HUDEP-2 (cell line): ENCODE results near the gene TTBK1.

ENCODE experiments used
- DNase-seq, 76 experiments: peaks; one replicate each; lab custom pipeline; 2025; ENCODE audit not compliant: unreplicated experiment in 76 of 76; lab: John Stamatoyannopoulos, UW

TTBK1 gene

GRCh38 chr6:43222418-43223059, 20.7 kb upstream of the TTBK1 start:
- no peak for DNase-seq

DNA sequence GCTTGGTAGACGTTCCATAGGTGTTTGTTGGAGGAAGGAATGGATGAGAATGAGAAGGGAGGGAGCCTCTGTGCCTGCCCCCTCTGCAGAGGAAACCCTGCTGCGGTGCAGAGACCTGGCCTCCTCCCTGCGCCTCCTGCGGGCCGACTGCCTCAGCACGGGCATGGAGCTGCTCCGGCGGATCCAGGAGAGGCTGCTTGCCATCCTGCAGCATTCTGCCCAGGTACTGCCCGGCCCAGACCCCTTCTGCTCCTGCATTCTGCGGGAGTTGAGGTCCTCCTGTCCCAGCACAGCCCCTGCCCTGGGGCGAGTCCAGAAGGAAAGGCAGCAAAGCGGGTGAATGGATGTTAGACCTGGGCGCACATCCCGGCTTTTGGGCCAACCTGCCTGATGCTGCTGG, 20.1 kb upstream of the TTBK1 start:
- DNase-seq, result no peak

DNA sequence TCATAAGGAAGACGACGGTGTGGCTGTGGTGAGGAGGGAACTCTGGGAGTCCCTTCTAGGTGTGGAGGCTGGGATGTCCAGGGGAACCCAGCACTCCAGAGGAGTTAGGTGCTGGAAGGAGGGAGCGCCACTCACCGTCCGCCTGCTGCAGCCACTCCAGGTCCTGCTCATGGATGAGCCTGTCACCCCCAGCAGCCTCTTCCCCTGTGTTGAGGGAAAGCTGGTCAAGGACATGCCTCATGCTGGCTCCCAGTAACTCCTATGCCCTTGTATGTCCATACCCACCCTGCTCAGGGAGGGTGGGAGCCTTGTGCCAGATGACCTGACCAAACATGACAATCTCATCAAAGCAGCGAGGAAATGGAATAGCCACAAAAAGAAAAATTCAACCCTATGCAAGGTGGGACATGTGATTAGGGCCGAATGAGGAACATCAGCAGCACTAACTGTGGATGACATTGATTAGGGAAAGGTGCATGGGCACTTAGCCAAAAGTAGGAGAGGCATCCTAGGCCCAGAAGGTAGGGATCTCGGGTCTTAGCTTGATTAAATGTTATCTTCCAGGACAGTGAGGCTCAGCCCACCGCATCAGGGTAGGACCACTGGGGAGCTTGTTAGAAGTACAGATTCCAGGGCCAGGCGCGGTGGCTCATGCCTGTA, 17.0 kb upstream of the TTBK1 start:
- peak in 19 of 76 experiments; percentile 16 to 70 (median 37) for DNase-seq

DNA sequence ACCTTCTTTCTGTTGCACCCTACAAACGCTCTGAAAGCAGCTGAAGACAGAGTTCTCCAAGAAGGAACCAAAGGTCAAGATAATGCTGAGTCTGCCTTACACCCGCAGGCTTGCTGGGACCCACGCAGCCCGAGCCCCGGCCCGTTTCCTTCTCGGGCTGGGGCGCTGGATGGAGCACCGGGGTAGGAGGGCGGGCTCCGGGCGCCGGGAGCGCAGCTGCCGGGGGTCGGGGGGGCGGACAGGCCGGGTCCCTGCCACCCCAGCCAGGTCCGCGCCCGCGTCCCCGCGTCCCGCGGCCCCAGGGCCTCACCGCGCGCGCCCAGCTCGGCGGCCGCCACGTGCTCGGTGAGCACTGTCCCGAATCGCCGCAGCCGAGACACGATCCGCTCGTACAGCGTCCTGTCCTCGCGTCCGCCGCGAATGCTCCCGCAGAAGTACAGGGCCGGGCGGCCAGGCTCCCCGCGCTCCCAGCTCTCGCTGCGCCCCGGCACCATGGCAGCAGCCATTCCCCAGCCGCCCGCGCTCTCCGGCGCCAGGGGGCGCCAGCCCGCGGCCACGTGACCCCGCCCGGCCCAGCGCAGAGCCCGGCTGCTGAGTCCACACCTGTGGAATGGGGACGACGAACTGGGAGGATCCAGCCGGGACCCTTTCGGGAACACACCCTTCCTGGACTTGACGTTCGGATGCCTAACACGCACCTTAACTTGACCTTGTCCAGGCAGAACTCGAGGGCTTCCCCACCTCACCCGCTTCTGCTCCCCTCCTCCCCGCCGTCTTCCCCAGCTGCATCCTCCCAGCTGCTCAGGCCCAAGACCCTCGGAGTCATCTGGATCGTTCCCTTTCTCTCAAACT, 14.1 kb upstream of the TTBK1 start, which contains the start of gene DNPH1:
DNPH1 (minus strand) TSS at position 531 of the 852 bp plus-strand sequence; CDS start at position 506, 25 bp downstream.
- DNase-seq, result peak in 67 of 76 experiments; percentile 25 to 96 (median 67)

DNA sequence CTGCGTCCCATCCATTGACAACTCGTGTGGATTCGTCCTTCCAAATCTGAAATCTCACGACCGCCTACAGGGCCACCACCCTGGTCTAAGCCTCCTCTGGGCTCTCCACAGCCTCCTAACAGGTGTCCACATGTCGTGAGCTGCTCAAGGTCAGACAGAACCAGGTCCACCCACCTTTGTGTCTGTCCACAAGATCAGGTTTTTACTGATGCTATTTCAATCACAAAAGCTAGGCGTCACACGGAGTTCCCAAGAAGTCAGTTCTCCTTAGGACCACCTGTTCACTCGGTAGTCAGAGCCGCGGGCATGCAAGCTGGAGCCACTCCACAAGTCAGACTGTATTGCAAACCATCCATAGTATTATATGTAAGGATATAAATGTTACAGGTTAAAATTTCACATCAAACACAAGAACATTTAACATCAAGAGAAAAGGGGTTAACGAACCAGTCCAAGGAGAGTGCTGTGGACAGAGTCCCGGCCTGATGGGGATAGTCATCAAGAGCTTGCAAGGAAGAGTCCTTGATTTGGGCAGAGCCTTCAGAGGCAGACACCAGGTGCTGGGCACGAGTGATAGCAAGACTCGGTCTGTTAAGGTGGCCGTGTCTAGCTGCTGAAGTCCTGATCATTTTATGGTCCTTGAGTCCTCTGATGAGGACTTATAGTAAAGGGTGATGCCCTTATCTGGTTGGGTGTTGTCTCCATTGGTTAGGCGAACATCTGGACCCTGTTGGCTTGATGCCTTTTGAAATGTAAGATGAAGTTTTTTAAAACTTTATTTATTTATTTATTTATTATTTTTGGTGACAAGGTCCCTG, 13.3 kb upstream of the TTBK1 start:
- peak in 1 of 76 experiments; percentile 11 for DNase-seq

- no peak for DNase-seq
Observed at GRCh38 chr6:43231053-43231452, 12.2 kb upstream of the TTBK1 start.

DNA sequence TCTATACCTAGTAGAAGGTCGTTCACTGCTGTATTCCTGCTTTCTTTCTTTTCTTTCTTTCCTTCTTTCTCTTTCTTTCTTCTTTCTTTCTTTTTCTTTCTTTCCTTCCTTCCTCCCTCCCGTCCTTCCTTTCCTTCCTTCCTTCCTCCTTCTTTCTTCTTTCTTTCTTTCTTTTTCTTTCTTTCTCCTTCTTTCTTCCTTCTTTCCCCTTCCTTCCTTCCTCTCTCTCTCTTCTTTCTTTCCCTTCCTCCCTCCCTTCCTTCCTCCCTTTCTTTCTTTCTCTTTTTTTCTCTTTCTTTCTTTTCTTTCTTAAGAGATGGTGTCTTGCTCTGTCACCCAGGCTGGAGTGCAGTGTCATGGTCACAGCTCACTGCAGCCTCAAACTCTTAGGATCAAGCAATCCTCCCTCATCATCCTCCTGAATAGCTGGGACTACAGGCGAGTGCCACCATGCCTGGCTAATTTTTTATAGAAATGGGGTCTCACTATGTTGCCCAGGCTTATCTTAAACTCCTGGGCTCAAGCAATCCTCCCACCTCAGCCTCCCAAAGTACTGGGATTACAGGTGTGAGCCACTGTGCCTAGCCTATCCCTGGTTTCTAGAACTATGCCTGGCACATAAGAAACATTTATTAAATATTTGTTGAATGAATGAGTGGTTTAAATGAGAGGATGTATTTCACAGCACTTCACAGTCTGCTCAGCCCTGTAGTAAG, 11.4 kb upstream of the TTBK1 start:
- no peak for DNase-seq

DNA sequence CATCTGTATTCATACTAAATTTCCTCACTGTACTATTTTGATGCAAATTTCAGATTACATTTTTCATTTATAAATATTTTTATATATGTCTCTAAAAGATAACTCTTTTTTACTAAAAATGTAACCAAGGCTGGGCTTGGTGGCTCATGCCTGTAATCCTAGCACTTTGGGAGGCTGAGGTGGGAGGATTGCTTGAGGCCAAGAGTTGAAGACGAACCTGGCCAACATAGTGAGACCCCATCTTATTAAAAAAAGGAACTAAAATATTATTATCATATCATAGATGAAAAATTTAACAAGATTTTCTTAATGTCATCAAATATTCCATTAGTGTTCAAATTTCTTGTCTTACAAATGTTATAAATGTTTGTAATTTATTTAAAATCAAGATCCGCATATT, 7.4 kb upstream of the TTBK1 start:
- DNase-seq, result no peak

DNA sequence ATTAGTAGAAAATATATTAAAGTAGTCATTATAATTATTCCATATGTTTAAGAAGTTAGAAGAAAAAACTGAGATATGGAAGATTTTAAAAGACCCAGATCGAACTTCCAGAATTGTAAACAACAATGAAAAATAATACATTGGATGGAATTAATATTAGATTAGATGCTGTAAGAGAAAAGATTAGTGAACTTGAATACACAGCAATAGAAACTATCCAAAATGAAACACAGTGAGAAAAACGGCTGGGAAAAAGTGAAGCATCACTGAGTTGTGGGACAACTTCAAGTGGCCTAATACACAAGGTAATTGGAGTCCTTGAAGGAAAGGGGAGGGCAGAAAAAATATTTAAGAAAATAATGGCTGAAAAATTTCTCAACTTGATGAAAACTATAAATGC, 4.2 kb upstream of the TTBK1 start:
- no peak for DNase-seq

- no peak for DNase-seq
Observed at GRCh38 chr6:43240950-43241349, 2.3 kb upstream of the TTBK1 start.

GRCh38 chr6:43241446-43241845, 1.8 kb upstream of the TTBK1 start:
- DNase-seq, result peak in 2 of 76 experiments; percentile 10 to 18

GRCh38 chr6:43243664-43244321, 512 bp downstream of the TTBK1 start:
- no peak for DNase-seq

GRCh38 chr6:43246301-43247113, 3.2 kb downstream of the TTBK1 start:
- DNase-seq, result peak in 5 of 76 experiments; percentile 41 to 56 (median 47)

GRCh38 chr6:43247114-43247999, 4.1 kb downstream of the TTBK1 start:
- DNase-seq, result peak in 53 of 76 experiments; percentile 16 to 77 (median 48)

GRCh38 chr6:43248101-43248500, 4.8 kb downstream of the TTBK1 start:
- no peak for DNase-seq

DNA sequence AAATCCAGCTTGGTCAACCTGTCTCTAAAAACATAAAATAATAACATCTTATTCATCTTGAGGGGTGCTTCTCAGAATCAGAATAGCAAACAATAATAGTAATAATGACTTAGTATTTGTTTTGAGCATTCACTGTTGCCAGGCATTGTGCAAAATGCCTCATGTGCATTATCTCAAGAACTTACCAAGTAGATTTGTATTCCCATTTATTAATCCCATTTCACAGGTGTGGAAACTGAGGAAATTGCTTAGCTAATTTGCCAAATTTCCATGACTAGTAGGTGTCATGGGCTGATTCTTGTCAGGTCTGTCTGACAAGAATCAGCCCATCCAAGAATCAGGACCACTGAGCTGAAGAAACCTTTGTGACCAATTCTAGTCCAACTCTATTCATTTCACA, 5.5 kb downstream of the TTBK1 start:
- no peak for DNase-seq

- no peak for DNase-seq
Observed at GRCh38 chr6:43250992-43251373, 7.7 kb downstream of the TTBK1 start.

GRCh38 chr6:43253401-43253800, 10.1 kb downstream of the TTBK1 start:
- no peak for DNase-seq
